Suprapubic skin (tissue), 4 donors: ENCODE results near the gene NDUFV1. TPM values are rescaled to one million over a fixed set of nuclear protein-coding genes. Genes with fewer than 3 reads are reported as not detected.

Experiments used
- DNase-seq, 2 donors: peaks; one replicate each; pipeline ENCODE4 v3.0.0-alpha.2; 2019; ENCODE audit warnings: low spot score in 2 of 2
- H3K27ac ChIP-seq: fragments of 200-600 bp; sonication (generic); one replicate; pipeline ENCODE4 v1.5.1; 2019
- H3K27me3 ChIP-seq: fragments of 200-600 bp; sonication (generic); one replicate; pipeline ENCODE4 v1.5.1; 2019
- H3K36me3 ChIP-seq: fragments of 200-600 bp; sonication (generic); one replicate; pipeline ENCODE4 v1.5.1; 2019
- H3K4me1 ChIP-seq: fragments of 200-600 bp; sonication (generic); one replicate; pipeline ENCODE4 v1.5.1; 2019
- H3K4me3 ChIP-seq: fragments of 200-600 bp; sonication (generic); one replicate; pipeline ENCODE4 v1.5.1; 2019; ENCODE audit warnings: mild to moderate bottlenecking
- H3K9me3 ChIP-seq: fragments of 200-600 bp; sonication (generic); one replicate; pipeline ENCODE4 v1.5.1; 2019
- EP300 ChIP-seq: sonication (generic); formaldehyde crosslinking; IDR thresholded peaks from one replicate; pipeline ENCODE4 v1.6.1; 2017; ENCODE audit warnings: antibody characterized with exemption
- POLR2A ChIP-seq, 2 donors: fragments of 450-650 bp; IDR thresholded peaks; one replicate each; pipeline ENCODE4 v1.6.1; 2017; ENCODE audit warnings: antibody characterized with exemption in 2 of 2, mild to moderate bottlenecking in 2 of 2, moderate library complexity in 2 of 2
- POLR2AphosphoS5 ChIP-seq, 3 donors: sonication (generic); formaldehyde crosslinking; IDR thresholded peaks; one replicate each; pipeline ENCODE4 v1.6.1; 2017; ENCODE audit warnings: antibody characterized with exemption in 3 of 3
- WGBS: methylation state at CpG from one replicate; pipeline ENCODE4 v1.1.5; 2018; 5-methylcytosine and 5-hydroxymethylcytosine counted together
- total RNA-seq, 4 donors: library from RNA; depleted of rRNA; stranded (reverse); fragments of >200 nt; gene quantifications; one replicate each; pipeline ENCODE4 v1.1.0, GENCODE V29; 2016
- TF ChIP-seq, protein P1 (sequence below), 2 donors: fragments of 200-600 bp in 1 of 2; fragments of 450-650 bp in 1 of 2; sonication (generic) in 1 of 2; IDR thresholded peaks; one replicate each; pipeline ENCODE4 v1.5.1; 2016 to 2019; ENCODE audit warnings: antibody characterized with exemption in 2 of 2, mild to moderate bottlenecking in 1 of 2, moderate library complexity in 1 of 2

NDUFV1 gene
- total RNA-seq, 4 donors from 2014 or later: 200 to 361 (median 275) TPM

DNA sequence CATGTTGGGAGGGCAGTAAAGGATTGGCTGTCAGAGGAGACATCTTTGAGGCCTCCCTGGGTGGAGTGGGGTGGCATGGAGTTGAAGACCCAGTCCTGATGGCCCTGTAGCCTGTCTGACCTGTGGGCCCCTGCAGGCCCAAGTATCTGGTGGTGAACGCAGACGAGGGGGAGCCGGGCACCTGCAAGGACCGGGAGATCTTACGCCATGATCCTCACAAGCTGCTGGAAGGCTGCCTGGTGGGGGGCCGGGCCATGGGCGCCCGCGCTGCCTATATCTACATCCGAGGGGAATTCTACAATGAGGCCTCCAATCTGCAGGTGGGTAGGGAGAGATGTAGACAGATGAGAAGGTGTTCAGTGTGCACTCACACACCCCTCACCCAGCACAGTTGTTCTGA is 2.6 kb downstream of the NDUFV1 start:
- Histone ChIP-seq H3K4me3 (no peak overlapping the region), H3K36me3 (peaks cover 51% of the 10 kb centered on the region), H3K27me3 (no peaks in the 10 kb centered on the region), H3K4me1 (peaks cover 39% of the 10 kb centered on the region), H3K27ac (no peak overlapping the region), H3K9me3 (no peaks in the 10 kb centered on the region)
- TF ChIP-seq, protein P1, sequence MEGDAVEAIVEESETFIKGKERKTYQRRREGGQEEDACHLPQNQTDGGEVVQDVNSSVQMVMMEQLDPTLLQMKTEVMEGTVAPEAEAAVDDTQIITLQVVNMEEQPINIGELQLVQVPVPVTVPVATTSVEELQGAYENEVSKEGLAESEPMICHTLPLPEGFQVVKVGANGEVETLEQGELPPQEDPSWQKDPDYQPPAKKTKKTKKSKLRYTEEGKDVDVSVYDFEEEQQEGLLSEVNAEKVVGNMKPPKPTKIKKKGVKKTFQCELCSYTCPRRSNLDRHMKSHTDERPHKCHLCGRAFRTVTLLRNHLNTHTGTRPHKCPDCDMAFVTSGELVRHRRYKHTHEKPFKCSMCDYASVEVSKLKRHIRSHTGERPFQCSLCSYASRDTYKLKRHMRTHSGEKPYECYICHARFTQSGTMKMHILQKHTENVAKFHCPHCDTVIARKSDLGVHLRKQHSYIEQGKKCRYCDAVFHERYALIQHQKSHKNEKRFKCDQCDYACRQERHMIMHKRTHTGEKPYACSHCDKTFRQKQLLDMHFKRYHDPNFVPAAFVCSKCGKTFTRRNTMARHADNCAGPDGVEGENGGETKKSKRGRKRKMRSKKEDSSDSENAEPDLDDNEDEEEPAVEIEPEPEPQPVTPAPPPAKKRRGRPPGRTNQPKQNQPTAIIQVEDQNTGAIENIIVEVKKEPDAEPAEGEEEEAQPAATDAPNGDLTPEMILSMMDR (IDR thresholded peaks at IDR 0.05): no peak
- TF ChIP-seq EP300 (no peak), POLR2AphosphoS5 (IDR thresholded peaks at IDR 0.05) (no peak), POLR2A (IDR thresholded peaks at IDR 0.05) (no peak)
- WGBS: 89% methylated on average over 10 of the region's 10 CpGs
- DNase-seq: no peak

DNA sequence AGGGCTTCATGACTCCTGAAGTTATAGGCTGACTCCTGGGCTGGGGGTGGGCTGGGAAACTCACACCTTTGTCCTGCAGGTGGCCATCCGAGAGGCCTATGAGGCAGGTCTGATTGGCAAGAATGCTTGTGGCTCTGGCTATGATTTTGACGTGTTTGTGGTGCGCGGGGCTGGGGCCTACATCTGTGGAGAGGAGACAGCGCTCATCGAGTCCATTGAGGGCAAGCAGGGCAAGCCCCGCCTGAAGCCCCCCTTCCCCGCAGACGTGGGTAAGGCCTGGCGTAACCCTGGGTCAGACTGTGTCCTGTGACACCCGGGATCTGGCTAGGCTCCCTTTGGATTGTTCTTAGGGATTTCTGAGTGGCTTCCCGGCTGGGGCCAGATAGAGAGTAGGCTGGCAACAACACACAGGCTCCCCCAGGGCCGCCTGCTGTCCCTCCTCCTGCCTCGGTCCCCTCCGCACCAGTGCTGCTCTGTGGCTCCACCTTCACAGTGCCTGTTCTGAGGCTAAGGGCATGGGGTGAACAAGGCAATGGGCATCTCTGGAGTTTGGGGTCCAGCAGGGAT is 3.6 kb downstream of the NDUFV1 start:
- Histone ChIP-seq H3K4me1 (peaks cover 47% of the 10 kb centered on the region), H3K36me3 (peaks cover 51% of the 10 kb centered on the region), H3K9me3 (no peaks in the 10 kb centered on the region), H3K27ac (no peak overlapping the region), H3K27me3 (peaks cover 6% of the 10 kb centered on the region), H3K4me3 (no peak overlapping the region)
- no peak for TF ChIP-seq POLR2AphosphoS5 (IDR thresholded peaks at IDR 0.05)
- 79% methylated on average over 9 of the region's 15 CpGs for WGBS
- no peak for DNase-seq

DNA sequence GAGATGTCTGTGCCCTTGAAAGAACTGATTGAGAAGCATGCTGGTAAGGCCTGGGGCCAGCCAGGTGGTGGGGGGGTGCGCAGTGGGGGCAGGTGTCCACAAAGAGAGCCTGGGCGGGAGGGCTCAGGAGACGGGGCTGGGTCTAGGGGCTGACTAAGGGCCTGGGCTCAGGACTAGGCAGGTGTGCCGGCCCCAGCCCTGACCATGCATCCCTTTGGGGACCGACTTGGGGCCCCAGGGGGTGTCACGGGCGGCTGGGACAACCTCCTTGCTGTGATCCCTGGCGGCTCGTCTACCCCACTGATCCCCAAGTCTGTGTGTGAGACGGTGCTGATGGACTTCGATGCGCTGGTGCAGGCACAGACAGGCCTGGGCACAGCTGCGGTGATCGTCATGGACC is 4.4 kb downstream of the NDUFV1 start:
- peaks cover 13% of the 10 kb centered on the region for H3K27me3 ChIP-seq
- TF ChIP-seq, protein P1 (IDR thresholded peaks at IDR 0.05): no peak
- TF ChIP-seq EP300 (no peak), POLR2AphosphoS5 (IDR thresholded peaks at IDR 0.05) (no peak), POLR2A (IDR thresholded peaks at IDR 0.05) (no peak)

DNA sequence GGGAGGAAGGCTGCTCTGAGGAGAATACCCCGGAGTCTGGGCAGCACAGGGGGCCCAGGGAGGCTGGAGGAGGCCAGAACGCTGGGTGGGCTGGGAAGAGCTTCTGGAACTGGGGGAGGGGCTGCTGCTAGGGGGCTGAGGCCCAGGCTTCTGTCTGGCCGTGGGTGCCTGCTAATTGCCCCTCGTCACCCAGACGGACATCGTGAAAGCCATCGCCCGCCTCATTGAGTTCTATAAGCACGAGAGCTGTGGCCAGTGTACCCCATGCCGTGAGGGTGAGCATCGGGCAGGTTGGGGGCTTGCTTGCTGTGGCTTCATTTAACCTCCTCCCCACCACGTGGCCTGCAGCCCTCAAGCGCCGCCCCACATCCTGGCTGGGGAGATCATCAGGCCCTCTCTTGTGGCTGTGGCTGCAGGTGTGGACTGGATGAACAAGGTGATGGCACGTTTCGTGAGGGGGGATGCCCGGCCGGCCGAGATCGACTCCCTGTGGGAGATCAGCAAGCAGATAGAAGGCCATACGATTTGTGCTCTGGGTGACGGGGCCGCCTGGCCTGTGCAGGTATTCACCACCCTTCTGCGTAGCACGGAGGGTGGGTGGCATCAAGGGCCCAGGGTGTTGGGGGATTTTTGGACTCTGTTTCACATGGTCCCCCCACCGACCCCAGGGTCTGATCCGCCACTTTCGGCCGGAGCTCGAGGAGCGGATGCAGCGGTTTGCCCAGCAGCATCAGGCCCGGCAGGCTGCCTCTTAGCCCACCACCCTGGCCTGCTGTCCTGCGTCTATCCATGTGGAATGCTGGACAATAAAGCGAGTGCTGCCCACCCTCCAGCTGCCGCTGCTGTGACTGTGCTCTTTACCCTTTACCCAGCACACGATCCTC is 5.2 kb downstream of the NDUFV1 start:
- Histone ChIP-seq H3K27ac (no peak overlapping the region), H3K4me3 (no peak overlapping the region), H3K36me3 (peaks cover 51% of the 10 kb centered on the region), H3K4me1 (peaks cover 46% of the 10 kb centered on the region), H3K27me3 (peaks cover 17% of the 10 kb centered on the region), H3K9me3 (no peaks in the 10 kb centered on the region)
- 91% methylated on average over 29 of the region's 37 CpGs for WGBS
- TF ChIP-seq POLR2A (IDR thresholded peaks at IDR 0.05): no peak
- TF ChIP-seq EP300: no peak
- DNase-seq: peak in 1 of 2 donors; percentile 79

More for the DNA sequence above, 4.4 kb downstream of the NDUFV1 start:
- WGBS: 78% methylated on average over 4 of the region's 14 CpGs
- Histone ChIP-seq H3K4me1 (peaks cover 50% of the 10 kb centered on the region), H3K36me3 (peaks cover 51% of the 10 kb centered on the region), H3K4me3 (no peak overlapping the region), H3K9me3 (no peaks in the 10 kb centered on the region), H3K27ac (no peak overlapping the region)
- no peak for DNase-seq

DNA sequence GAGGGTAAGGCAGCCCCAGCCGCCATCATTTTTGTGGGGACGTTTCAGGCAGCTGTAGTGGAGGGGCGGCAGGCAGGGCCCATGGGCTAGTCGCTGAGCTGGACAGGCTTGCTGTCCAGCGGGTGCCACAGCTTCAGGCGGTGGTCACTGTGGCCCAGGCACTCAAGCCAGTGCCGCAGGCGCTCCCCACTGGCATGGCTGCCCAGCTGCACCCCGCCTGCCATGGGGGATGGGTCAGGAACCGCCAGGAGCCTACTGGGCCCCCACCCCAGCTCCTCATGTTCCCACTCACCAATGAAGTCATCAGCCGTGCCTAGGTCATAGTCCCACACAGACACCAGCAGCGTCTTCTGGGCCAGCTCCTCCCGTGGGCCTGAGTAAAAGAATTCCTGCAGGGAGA is 6.0 kb downstream of the NDUFV1 start:
- no peak for DNase-seq
- WGBS: 68% methylated on average over 10 of the region's 13 CpGs
- H3K27ac ChIP-seq: no peak overlapping the region
- TF ChIP-seq POLR2A (IDR thresholded peaks at IDR 0.05) (no peak), POLR2AphosphoS5 (IDR thresholded peaks at IDR 0.05) (no peak), EP300 (no peak)
- TF ChIP-seq, protein P1 (IDR thresholded peaks at IDR 0.05): no peak
- H3K9me3 ChIP-seq: no peaks in the 10 kb centered on the region
- H3K4me3 ChIP-seq: no peak overlapping the region
- peaks cover 39% of the 10 kb centered on the region for H3K4me1 ChIP-seq
- peaks cover 51% of the 10 kb centered on the region for H3K36me3 ChIP-seq
- H3K27me3 ChIP-seq: peaks cover 17% of the 10 kb centered on the region

DNA sequence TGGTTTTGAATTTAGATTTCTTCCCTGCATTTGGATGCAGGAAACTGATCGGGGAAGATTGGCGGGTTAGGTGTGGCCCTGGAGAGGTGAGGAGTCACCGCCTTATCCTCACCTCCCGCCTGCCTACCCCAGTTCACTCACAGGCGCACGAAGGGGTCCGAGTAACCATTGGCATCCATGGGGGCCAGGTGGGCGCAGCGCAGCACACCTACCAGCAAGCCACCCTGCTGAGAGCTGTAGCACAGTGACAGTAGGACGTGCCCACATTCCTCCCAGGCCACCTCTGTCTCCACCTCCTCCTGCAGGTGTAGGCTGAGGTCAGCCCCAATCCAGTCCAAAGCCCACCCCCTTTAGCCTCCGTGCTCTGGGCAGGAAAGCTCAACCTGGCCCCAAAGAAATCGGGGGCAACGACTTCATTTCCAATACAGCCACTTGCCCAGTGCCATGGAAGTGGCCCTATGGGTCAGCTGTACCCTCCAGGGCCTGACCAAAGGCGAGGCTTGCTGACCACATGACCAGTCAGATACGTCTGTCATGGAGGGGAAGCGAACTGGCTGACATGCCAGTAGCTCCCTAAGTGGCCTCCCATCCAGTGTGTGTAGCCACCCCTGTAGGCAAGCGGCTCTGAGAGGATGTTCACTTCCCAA is 6.7 kb downstream of the NDUFV1 start:
- WGBS: 85% methylated on average over 6 of the region's 17 CpGs
- TF ChIP-seq POLR2AphosphoS5 (IDR thresholded peaks at IDR 0.05) (no peak), EP300 (no peak)
- DNase-seq: no peak
- H3K27ac ChIP-seq: peak overlapping the region; percentile 60
- H3K36me3 ChIP-seq: peaks cover 47% of the 10 kb centered on the region
- H3K4me3 ChIP-seq: peak overlapping the region; percentile 43
- H3K9me3 ChIP-seq: no peaks in the 10 kb centered on the region
- peaks cover 32% of the 10 kb centered on the region for H3K4me1 ChIP-seq
- H3K27me3 ChIP-seq: peaks cover 17% of the 10 kb centered on the region
